C4-2B (cell line): ENCODE measurements around the gene RPS19BP1.

Experiments
- H3K27ac ChIP-seq: fragments of 450-650 bp; 2 replicates; pipeline ENCODE4 v1.5.1; 2017
- CTCF ChIP-seq: fragments of 450-650 bp; conservative IDR thresholded peaks from 2 replicates; pipeline ENCODE4 v1.5.1; 2017; ENCODE audit warnings: mild to moderate bottlenecking
- ZFX ChIP-seq: fragments of 450-650 bp; IDR thresholded peaks from 2 replicates; pipeline ENCODE4 v1.6.1; 2017

RPS19BP1 gene

GRCh38 chr22:39490135-39490798 is 42.3 kb downstream of the RPS19BP1 start:
- TF ChIP-seq CTCF (no peak), ZFX (no peak)
- no peak overlapping the region for H3K27ac ChIP-seq

- no peak for TF ChIP-seq ZFX
- TF ChIP-seq CTCF, result no peak
- no peak overlapping the region for H3K27ac ChIP-seq
Observed at GRCh38 chr22:39489094-39490068, 43.2 kb downstream of the RPS19BP1 start.

GRCh38 chr22:39488563-39489083 is 43.9 kb downstream of the RPS19BP1 start:
- TF ChIP-seq ZFX (no peak), CTCF (no peak)

GRCh38 chr22:39487826-39488520 is 44.6 kb downstream of the RPS19BP1 start:
- H3K27ac ChIP-seq, result no peak overlapping the region
- TF ChIP-seq CTCF (no peak), ZFX (no peak)

More at GRCh38 chr22:39488563-39489083, 43.9 kb downstream of the RPS19BP1 start:
- no peak overlapping the region for H3K27ac ChIP-seq

- TF ChIP-seq CTCF (no peak), ZFX (no peak)
- no peak overlapping the region for H3K27ac ChIP-seq
Observed at GRCh38 chr22:39486951-39487825, 45.4 kb downstream of the RPS19BP1 start.

GRCh38 chr22:39482768-39483167 is 49.8 kb downstream of the RPS19BP1 start:
- TF ChIP-seq ZFX (no peak), CTCF (no peak)
- no peak overlapping the region for H3K27ac ChIP-seq
